ENCODE results near the gene CELF2.

DNA sequence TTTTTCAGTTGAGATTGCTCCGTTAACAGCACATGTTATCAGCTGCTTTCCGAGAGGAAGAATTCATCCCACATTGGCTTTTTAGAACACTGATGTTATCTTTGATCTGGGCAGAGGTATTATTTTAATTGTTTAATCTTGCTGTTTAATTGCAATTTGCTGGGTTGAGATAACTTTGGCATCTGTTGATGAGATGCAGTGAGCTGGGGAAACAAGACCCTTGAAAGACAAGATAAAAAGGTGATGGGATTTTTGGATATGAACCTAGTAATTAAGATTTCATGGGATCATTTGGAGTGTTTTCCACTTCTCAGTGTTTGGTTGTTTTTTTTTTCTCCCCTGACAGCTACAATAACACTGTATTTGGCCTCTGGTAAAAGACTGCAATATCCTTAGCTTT, 4.5 kb downstream of the CELF2 start:
- TF ChIP-seq, protein P1, sequence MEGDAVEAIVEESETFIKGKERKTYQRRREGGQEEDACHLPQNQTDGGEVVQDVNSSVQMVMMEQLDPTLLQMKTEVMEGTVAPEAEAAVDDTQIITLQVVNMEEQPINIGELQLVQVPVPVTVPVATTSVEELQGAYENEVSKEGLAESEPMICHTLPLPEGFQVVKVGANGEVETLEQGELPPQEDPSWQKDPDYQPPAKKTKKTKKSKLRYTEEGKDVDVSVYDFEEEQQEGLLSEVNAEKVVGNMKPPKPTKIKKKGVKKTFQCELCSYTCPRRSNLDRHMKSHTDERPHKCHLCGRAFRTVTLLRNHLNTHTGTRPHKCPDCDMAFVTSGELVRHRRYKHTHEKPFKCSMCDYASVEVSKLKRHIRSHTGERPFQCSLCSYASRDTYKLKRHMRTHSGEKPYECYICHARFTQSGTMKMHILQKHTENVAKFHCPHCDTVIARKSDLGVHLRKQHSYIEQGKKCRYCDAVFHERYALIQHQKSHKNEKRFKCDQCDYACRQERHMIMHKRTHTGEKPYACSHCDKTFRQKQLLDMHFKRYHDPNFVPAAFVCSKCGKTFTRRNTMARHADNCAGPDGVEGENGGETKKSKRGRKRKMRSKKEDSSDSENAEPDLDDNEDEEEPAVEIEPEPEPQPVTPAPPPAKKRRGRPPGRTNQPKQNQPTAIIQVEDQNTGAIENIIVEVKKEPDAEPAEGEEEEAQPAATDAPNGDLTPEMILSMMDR (IDR thresholded peaks at IDR 0.05; ENCODE audit: borderline replicate concordance, extremely low read depth, low read length, poor library complexity, severe bottlenecking): no peak
- TF ChIP-seq EZH2 (IDR thresholded peaks at IDR 0.05; ENCODE audit: borderline replicate concordance, low read depth, low read length, severe bottlenecking): no peak

All from DND-41 (cell line).